Pons (tissue), 1 donor: ENCODE results near the gene TMEM270.

Experiments
- DNase-seq: peaks from one replicate; pipeline ENCODE4 v3.0.0-alpha.2; 2016; ENCODE audit warnings: low spot score

The TMEM270 gene

GRCh38 chr7:73907554-73908122, 46.7 kb downstream of the TMEM270 start:
- no peak for DNase-seq

- no peak for DNase-seq
Measured at GRCh38 chr7:73908123-73908611, 47.2 kb downstream of the TMEM270 start.

GRCh38 chr7:73909051-73909941, 48.3 kb downstream of the TMEM270 start:
- DNase-seq, result peak; percentile 67

- DNase-seq, result no peak
Measured at GRCh38 chr7:73909996-73910395, 49.0 kb downstream of the TMEM270 start.

- DNase-seq, result no peak
Measured at GRCh38 chr7:73912223-73912622, 51.3 kb downstream of the TMEM270 start.
